ENCODE measurements around the gene FHL3. TPM values are rescaled to one million over a fixed set of nuclear protein-coding genes. Genes with fewer than 3 reads are reported as not detected.

The FHL3 gene
- total and polyA plus RNA-seq, 4 donors = 1.7 to 4.2 (median 2.8) TPM

- Histone ChIP-seq H3K4me3 (ENCODE audit: low read depth in 1 of 3, low read length in 3 of 3) (no peak overlapping the region), H3K9ac (ENCODE audit: low read depth in 1 of 2, low read length in 2 of 2) (no peak overlapping the region), H3K9me3 (ENCODE audit: control insufficient read depth in 4 of 4, low read length in 3 of 4) (no peaks in the 10 kb centered on the region), H3K27ac (ENCODE audit: low read depth in 1 of 2, low read length in 2 of 2) (no peak overlapping the region), H3K4me1 (ENCODE audit: control insufficient read depth in 4 of 4, insufficient read depth in 4 of 4, low read length in 3 of 4) (peaks cover 0 to 23% (median 5%) of the 10 kb centered on the region in 4 donors), H3K36me3 (ENCODE audit: control insufficient read depth in 4 of 4, insufficient read depth in 3 of 4, low read depth in 1 of 4, low read length in 3 of 4) (peaks cover 0 to 6% (median 0%) of the 10 kb centered on the region in 4 donors), H3K27me3 (ENCODE audit: control insufficient read depth in 4 of 4, insufficient read depth in 4 of 4, low read length in 3 of 4) (no peaks in the 10 kb centered on the region)
- DNase-seq (ENCODE audit: low spot score) = no peak
- TF ChIP-seq TAF1 (conservative IDR thresholded peaks at IDR 0.05) (no peak), FOXA2 (IDR thresholded peaks at IDR 0.05) (no peak)
- whole genome bisulfite sequencing = 91% methylated on average over 9 of the region's 9 CpGs
Measured at GRCh38 chr1:37998089-37998808, 7.1 kb downstream of the FHL3 start.

DNA sequence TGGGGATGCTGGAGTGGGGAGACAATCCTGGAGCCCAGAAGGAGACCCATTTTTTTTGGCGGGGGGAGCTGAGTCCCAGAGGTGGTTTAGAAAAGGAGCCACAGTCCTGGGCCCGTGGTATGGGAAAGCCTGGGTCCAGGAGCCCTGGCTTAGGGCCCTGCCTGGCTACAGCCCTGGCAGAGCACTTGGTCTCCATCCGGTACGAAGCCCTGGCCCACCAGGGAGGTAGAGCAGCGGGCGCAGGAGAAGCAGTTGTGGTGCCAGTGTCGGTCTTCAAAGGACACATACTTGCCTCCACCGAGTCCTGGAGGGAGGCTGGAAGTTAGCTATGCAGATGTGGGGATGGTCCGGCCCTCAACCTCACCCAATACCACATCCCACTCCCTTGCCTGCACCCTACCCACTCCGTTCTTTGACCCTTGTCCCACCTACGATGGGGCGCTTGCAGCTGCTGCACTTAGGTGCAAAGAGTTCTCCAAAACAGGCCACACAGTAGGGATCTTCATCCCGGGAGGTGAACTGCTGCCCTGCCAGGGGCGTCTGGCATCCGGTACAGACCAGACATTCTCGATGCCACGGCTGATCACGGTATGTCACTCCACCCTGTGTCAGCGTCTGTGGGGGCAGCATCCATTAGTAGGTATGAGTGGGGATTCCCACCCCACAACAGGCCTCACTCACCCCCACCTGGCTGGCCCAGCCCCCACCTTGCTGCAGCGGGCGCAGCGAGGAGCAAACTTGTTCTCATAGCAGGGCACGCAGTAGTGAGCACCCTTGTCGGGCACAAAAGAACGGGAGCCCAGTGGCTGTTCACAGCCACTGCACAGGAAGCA is 7.8 kb downstream of the FHL3 start:
- peak overlapping the region; percentile 13 to 32 for H3K27ac ChIP-seq (ENCODE audit: low read depth in 1 of 2, low read length in 2 of 2)
- no peak overlapping the region for H3K4me3 ChIP-seq (ENCODE audit: low read depth in 1 of 3, low read length in 3 of 3)
- DNase-seq (ENCODE audit: low spot score) = no peak
- no peak for TF ChIP-seq EGR1 (IDR thresholded peaks at IDR 0.05; ENCODE audit: low read depth in 2 of 2)
- no peak for TF ChIP-seq JUND (IDR thresholded peaks at IDR 0.05)
- no peak for TF ChIP-seq CTCF (IDR thresholded peaks at IDR 0.05; ENCODE audit: low read depth, low read length, missing input control)
- no peak for TF ChIP-seq RAD21 (IDR thresholded peaks at IDR 0.05)
- TF ChIP-seq HNF4A (conservative IDR thresholded peaks at IDR 0.05) = no peak
- TF ChIP-seq, protein P1, sequence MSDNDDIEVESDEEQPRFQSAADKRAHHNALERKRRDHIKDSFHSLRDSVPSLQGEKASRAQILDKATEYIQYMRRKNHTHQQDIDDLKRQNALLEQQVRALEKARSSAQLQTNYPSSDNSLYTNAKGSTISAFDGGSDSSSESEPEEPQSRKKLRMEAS (IDR thresholded peaks at IDR 0.05) = no peak
- no peak for TF ChIP-seq NR2F2 (IDR thresholded peaks at IDR 0.05)
- TF ChIP-seq HNF4G (IDR thresholded peaks at IDR 0.05) = no peak
- no peak for TF ChIP-seq YY1 (IDR thresholded peaks at IDR 0.05)
- TF ChIP-seq SP1 (IDR thresholded peaks at IDR 0.05) = no peak
- no peak for TF ChIP-seq TAF1 (conservative IDR thresholded peaks at IDR 0.05)
- TF ChIP-seq, protein P2, sequence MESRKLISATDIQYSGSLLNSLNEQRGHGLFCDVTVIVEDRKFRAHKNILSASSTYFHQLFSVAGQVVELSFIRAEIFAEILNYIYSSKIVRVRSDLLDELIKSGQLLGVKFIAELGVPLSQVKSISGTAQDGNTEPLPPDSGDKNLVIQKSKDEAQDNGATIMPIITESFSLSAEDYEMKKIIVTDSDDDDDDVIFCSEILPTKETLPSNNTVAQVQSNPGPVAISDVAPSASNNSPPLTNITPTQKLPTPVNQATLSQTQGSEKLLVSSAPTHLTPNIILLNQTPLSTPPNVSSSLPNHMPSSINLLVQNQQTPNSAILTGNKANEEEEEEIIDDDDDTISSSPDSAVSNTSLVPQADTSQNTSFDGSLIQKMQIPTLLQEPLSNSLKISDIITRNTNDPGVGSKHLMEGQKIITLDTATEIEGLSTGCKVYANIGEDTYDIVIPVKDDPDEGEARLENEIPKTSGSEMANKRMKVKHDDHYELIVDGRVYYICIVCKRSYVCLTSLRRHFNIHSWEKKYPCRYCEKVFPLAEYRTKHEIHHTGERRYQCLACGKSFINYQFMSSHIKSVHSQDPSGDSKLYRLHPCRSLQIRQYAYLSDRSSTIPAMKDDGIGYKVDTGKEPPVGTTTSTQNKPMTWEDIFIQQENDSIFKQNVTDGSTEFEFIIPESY (IDR thresholded peaks at IDR 0.05) = no peak
- TF ChIP-seq GABPA (IDR thresholded peaks at IDR 0.05 in 1 of 2, conservative IDR thresholded peaks at IDR 0.05 in 1 of 2) = no peak
- TF ChIP-seq FOXA1 (IDR thresholded peaks at IDR 0.05) = no peak
- TF ChIP-seq FOXA2 (IDR thresholded peaks at IDR 0.05) = no peak
- no peak for TF ChIP-seq ATF3 (IDR thresholded peaks at IDR 0.05)
- H3K36me3 ChIP-seq (ENCODE audit: control insufficient read depth in 4 of 4, insufficient read depth in 3 of 4, low read depth in 1 of 4, low read length in 3 of 4) = peaks cover 0 to 6% (median 0%) of the 10 kb centered on the region in 4 donors
- H3K27me3 ChIP-seq (ENCODE audit: control insufficient read depth in 4 of 4, insufficient read depth in 4 of 4, low read length in 3 of 4) = no peaks in the 10 kb centered on the region
- H3K4me1 ChIP-seq (ENCODE audit: control insufficient read depth in 4 of 4, insufficient read depth in 4 of 4, low read length in 3 of 4) = peaks cover 0 to 23% (median 5%) of the 10 kb centered on the region in 4 donors
- 92% methylated on average over 25 of the region's 25 CpGs for WGBS
- H3K9me3 ChIP-seq (ENCODE audit: control insufficient read depth in 4 of 4, low read length in 3 of 4) = no peaks in the 10 kb centered on the region
- H3K9ac ChIP-seq (ENCODE audit: low read depth in 1 of 2, low read length in 2 of 2) = no peak overlapping the region
